Tibial nerve (tissue), 4 donors: ENCODE data around the gene TTC31.

Experiments used
- EP300 ChIP-seq, 2 donors: sonication (generic); formaldehyde crosslinking; IDR thresholded peaks; one replicate each; pipeline ENCODE4 v1.6.1; 2017; ENCODE audit warnings: antibody characterized with exemption in 2 of 2, mild to moderate bottlenecking in 1 of 2
- TF ChIP-seq, protein P1 (sequence below), 5 experiments: fragments of 200-600 bp in 3 of 5; fragments of 450-650 bp in 2 of 5; sonication (generic) in 3 of 5; IDR thresholded peaks; one replicate each; pipeline ENCODE4 v1.5.1; 2016 to 2019; ENCODE audit warnings: antibody characterized with exemption in 5 of 5, mild to moderate bottlenecking in 3 of 5, moderate library complexity in 2 of 5

- TF ChIP-seq, protein P1, sequence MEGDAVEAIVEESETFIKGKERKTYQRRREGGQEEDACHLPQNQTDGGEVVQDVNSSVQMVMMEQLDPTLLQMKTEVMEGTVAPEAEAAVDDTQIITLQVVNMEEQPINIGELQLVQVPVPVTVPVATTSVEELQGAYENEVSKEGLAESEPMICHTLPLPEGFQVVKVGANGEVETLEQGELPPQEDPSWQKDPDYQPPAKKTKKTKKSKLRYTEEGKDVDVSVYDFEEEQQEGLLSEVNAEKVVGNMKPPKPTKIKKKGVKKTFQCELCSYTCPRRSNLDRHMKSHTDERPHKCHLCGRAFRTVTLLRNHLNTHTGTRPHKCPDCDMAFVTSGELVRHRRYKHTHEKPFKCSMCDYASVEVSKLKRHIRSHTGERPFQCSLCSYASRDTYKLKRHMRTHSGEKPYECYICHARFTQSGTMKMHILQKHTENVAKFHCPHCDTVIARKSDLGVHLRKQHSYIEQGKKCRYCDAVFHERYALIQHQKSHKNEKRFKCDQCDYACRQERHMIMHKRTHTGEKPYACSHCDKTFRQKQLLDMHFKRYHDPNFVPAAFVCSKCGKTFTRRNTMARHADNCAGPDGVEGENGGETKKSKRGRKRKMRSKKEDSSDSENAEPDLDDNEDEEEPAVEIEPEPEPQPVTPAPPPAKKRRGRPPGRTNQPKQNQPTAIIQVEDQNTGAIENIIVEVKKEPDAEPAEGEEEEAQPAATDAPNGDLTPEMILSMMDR (IDR thresholded peaks at IDR 0.05), result no peak
- no peak for TF ChIP-seq EP300 (IDR thresholded peaks at IDR 0.05)
Observed at GRCh38 chr2:74507926-74508520, 25.1 kb downstream of the TTC31 start.
